HepG2 (cell line): Measurements from ENCODE around the gene TXNDC2. TPM values are rescaled to one million over a fixed set of nuclear protein-coding genes. Genes with fewer than 3 reads are reported as not detected.

Source experiments
- ATF7 ChIP-seq, 2 experiments: fragments of 450-650 bp in 1 of 2; sonication (generic) in 1 of 2; formaldehyde crosslinking in 1 of 2; IDR thresholded peaks; 2 replicates each; pipeline versions ENCODE4 v1.4.0 to v1.6.1; 2016 to 2020; ENCODE audit warnings: antibody characterized with exemption in 1 of 2, mild to moderate bottlenecking in 1 of 2, missing genetic modification reagents in 1 of 2
- BCL6 ChIP-seq: IDR thresholded peaks from 2 replicates; pipeline ENCODE4 v1.6.1; 2016; ENCODE audit warnings: missing genetic modification reagents, missing compliant biosample characterization
- EHMT2 ChIP-seq: fragments of 200-600 bp; sonication (generic); IDR thresholded peaks from 2 replicates; pipeline ENCODE4 v1.7.0; 2017; ENCODE audit warnings: antibody characterized with exemption, low read depth, low read length, borderline replicate concordance
- ETV5 ChIP-seq: IDR thresholded peaks from 2 replicates; pipeline ENCODE4 v1.6.1; 2018; ENCODE audit warnings: missing biosample characterization, missing genetic modification reagents, inconsistent platforms, borderline replicate concordance
- FOXA1 ChIP-seq, 2 experiments: fragments of 450-650 bp in 1 of 2; sonication (generic) in 1 of 2; formaldehyde crosslinking in 1 of 2; IDR thresholded peaks; 2 replicates each; pipeline versions ENCODE4 v1.4.0 to v1.6.1; 2016 to 2020; ENCODE audit warnings: missing genetic modification reagents in 1 of 2
- HNRNPLL ChIP-seq: fragments of 200-400 bp; formaldehyde crosslinking; IDR thresholded peaks from 2 replicates; pipeline ENCODE4 v1.6.1; 2017; ENCODE audit warnings: mild to moderate bottlenecking, low read depth, low read length; ENCODE audit not compliant: poor library complexity, severe bottlenecking
- MEIS1 ChIP-seq: sonication (generic); formaldehyde crosslinking; IDR thresholded peaks from 2 replicates; pipeline ENCODE4 v1.9.0; 2021; ENCODE audit warnings: mild to moderate bottlenecking, missing genetic modification reagents, moderate library complexity, borderline replicate concordance
- MIXL1 ChIP-seq: IDR thresholded peaks from 2 replicates; pipeline ENCODE4 v1.6.1; 2016
- RBM39 ChIP-seq: fragments of 200-400 bp; formaldehyde crosslinking; IDR thresholded peaks from one replicate; pipeline ENCODE4 v1.6.1; 2018; ENCODE audit warnings: antibody characterized with exemption, mild to moderate bottlenecking, low read depth, low read length; ENCODE audit not compliant: poor library complexity, severe bottlenecking
- SOX13 ChIP-seq, 3 experiments: fragments of 450-650 bp in 1 of 3; sonication (generic) in 1 of 3; formaldehyde crosslinking in 1 of 3; IDR thresholded peaks in 2 of 3; conservative IDR thresholded peaks in 1 of 3; 2 replicates each; pipeline versions ENCODE4 v1.5.0 to v1.6.1; 2016 to 2020; ENCODE audit warnings: antibody characterized with exemption in 1 of 3, mild to moderate bottlenecking in 1 of 3, missing compliant biosample characterization in 1 of 3, missing genetic modification reagents in 1 of 3, moderate library complexity in 1 of 3
- TCF7L2 ChIP-seq: IDR thresholded peaks from 2 replicates; pipeline ENCODE4 v1.6.1; 2011; ENCODE audit warnings: mild to moderate bottlenecking, low read depth, low read length, moderate library complexity
- THAP11 ChIP-seq: IDR thresholded peaks from 2 replicates; pipeline ENCODE4 v1.6.1; 2016; ENCODE audit warnings: missing biosample characterization, missing genetic modification reagents
- ZMYM3 ChIP-seq: sonication (generic); formaldehyde crosslinking; IDR thresholded peaks from 2 replicates; pipeline ENCODE4 v1.5.1; 2020; ENCODE audit warnings: mild to moderate bottlenecking, missing genetic modification reagents
- ZNF121 ChIP-seq: sonication (generic); formaldehyde crosslinking; IDR thresholded peaks from 2 replicates; pipeline ENCODE4 v1.5.0; 2020; ENCODE audit warnings: mild to moderate bottlenecking, missing genetic modification reagents
- ZNF343 ChIP-seq: sonication (generic); formaldehyde crosslinking; IDR thresholded peaks from 2 replicates; pipeline ENCODE4 v1.4.0; 2020; ENCODE audit warnings: mild to moderate bottlenecking, missing genetic modification reagents
- ZNF615 ChIP-seq: sonication (generic); formaldehyde crosslinking; IDR thresholded peaks from 2 replicates; pipeline ENCODE4 v1.5.0; 2020; ENCODE audit warnings: mild to moderate bottlenecking, missing genetic modification reagents, borderline replicate concordance
- polyA plus RNA-seq, 8 experiments: library from polyadenylated mRNA; depleted of rRNA in 3 of 8; stranded (reverse) in 7 of 8; unstranded in 1 of 8; fragments of >200 nt; fragmentation: Illumina TruSeq in 4 of 8; extraction: Trizol in 4 of 8; gene quantifications; 2 replicates each; pipeline versions ENCODE4 v1.2.1 to v1.2.3, GENCODE V29; 2011 to 2016; ENCODE audit warnings: low read depth in 4 of 8, missing spikeins in 1 of 8, mixed read lengths in 1 of 8; ENCODE audit not compliant: insufficient read depth in 1 of 8
- total RNA-seq, 5 experiments: library from RNA; depleted of rRNA; stranded (reverse); fragments of >200 nt; fragmentation: Illumina TruSeq; extraction: Trizol; gene quantifications; 2 replicates each; pipeline ENCODE4 v1.2.3, GENCODE V29; 2016; ENCODE audit warnings: low read depth in 1 of 5
- TF ChIP-seq, protein P1 (sequence below): IDR thresholded peaks from 2 replicates; pipeline ENCODE4 v1.6.1; 2016; ENCODE audit warnings: mild to moderate bottlenecking
- TF ChIP-seq, protein P2 (sequence below): sonication (generic); formaldehyde crosslinking; IDR thresholded peaks from 2 replicates; pipeline ENCODE4 v1.5.1; 2020; ENCODE audit warnings: mild to moderate bottlenecking, missing genetic modification reagents, borderline replicate concordance
- TF ChIP-seq, protein P3 (sequence below): sonication (generic); formaldehyde crosslinking; IDR thresholded peaks from 2 replicates; pipeline ENCODE4 v1.9.0; 2022; ENCODE audit warnings: low read depth, missing genetic modification reagents

The TXNDC2 gene
- total and polyA plus RNA-seq, 2 of the 13 experiments (the other 11 are each of a cell fraction or from before 2014, with no cell fraction given), result not detected

DNA sequence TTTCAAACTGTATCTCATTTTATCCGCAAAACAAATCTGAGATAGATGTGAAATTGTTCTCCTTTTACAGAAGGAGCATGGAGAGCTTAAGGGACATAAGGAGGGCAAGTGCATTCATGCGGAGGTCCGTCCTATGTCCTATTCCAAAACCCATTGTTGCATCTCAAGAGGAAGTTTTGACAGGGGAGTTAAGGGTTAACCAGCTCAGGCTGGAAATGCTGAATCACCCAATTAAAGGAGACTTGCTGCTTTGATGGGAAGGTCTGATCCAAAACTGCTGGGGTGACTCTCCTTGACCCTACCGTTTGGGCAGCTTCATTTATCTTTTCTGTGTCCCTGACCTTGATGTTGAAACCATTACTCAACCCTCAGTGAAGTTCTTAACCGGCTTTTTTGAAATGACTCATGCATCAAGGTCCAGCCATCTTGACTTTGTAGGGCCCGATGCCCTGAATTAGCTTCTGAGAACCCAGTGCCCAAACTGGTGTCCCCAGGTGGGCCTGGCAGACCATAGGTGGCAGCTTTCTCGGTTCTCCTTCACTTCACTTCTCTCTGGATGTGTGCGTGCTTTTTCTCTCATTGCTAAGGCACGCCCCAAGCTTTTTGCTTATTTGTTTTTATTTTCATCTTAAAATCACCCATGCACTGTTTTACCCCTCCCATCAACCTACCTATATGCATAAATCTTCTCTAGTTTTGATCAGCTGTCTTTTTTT, 15.9 kb upstream of the TXNDC2 start (continued):
- TF ChIP-seq, protein P1, sequence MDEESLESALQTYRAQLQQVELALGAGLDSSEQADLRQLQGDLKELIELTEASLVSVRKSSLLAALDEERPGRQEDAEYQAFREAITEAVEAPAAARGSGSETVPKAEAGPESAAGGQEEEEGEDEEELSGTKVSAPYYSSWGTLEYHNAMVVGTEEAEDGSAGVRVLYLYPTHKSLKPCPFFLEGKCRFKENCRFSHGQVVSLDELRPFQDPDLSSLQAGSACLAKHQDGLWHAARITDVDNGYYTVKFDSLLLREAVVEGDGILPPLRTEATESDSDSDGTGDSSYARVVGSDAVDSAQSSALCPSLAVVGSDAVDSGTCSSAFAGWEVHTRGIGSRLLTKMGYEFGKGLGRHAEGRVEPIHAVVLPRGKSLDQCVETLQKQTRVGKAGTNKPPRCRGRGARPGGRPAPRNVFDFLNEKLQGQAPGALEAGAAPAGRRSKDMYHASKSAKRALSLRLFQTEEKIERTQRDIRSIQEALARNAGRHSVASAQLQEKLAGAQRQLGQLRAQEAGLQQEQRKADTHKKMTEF (CRISPR knock-in tag), result peak; percentile 79
- TF ChIP-seq ATF7 (IDR thresholded peaks at IDR 0.05), result 0 out of 2 replicates have a peak, but pooled peaks have one; percentile 25
- TF ChIP-seq ATF7 (CRISPR knock-in tag; IDR thresholded peaks at IDR 0.05), result no peak
- TF ChIP-seq, protein P2, sequence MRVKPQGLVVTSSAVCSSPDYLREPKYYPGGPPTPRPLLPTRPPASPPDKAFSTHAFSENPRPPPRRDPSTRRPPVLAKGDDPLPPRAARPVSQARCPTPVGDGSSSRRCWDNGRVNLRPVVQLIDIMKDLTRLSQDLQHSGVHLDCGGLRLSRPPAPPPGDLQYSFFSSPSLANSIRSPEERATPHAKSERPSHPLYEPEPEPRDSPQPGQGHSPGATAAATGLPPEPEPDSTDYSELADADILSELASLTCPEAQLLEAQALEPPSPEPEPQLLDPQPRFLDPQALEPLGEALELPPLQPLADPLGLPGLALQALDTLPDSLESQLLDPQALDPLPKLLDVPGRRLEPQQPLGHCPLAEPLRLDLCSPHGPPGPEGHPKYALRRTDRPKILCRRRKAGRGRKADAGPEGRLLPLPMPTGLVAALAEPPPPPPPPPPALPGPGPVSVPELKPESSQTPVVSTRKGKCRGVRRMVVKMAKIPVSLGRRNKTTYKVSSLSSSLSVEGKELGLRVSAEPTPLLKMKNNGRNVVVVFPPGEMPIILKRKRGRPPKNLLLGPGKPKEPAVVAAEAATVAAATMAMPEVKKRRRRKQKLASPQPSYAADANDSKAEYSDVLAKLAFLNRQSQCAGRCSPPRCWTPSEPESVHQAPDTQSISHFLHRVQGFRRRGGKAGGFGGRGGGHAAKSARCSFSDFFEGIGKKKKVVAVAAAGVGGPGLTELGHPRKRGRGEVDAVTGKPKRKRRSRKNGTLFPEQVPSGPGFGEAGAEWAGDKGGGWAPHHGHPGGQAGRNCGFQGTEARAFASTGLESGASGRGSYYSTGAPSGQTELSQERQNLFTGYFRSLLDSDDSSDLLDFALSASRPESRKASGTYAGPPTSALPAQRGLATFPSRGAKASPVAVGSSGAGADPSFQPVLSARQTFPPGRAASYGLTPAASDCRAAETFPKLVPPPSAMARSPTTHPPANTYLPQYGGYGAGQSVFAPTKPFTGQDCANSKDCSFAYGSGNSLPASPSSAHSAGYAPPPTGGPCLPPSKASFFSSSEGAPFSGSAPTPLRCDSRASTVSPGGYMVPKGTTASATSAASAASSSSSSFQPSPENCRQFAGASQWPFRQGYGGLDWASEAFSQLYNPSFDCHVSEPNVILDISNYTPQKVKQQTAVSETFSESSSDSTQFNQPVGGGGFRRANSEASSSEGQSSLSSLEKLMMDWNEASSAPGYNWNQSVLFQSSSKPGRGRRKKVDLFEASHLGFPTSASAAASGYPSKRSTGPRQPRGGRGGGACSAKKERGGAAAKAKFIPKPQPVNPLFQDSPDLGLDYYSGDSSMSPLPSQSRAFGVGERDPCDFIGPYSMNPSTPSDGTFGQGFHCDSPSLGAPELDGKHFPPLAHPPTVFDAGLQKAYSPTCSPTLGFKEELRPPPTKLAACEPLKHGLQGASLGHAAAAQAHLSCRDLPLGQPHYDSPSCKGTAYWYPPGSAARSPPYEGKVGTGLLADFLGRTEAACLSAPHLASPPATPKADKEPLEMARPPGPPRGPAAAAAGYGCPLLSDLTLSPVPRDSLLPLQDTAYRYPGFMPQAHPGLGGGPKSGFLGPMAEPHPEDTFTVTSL (CRISPR knock-in tag), result peak; percentile 45; the same call in 1 of the 2 replicates
- TF ChIP-seq RBM39, result no peak
- peak; percentile 61 for TF ChIP-seq MIXL1 (CRISPR knock-in tag)
- TF ChIP-seq HNRNPLL, result no peak
- peak; percentile 79 for TF ChIP-seq THAP11 (CRISPR knock-in tag)
- peak; percentile 83 for TF ChIP-seq BCL6 (CRISPR knock-in tag)
- peak; percentile 61; the same call in 1 of the 2 replicates for TF ChIP-seq MEIS1 (CRISPR knock-in tag)
- TF ChIP-seq ZNF121 (CRISPR knock-in tag), result no peak
- TF ChIP-seq EHMT2, result peak; percentile 47; the same call in 1 of the 2 replicates
- TF ChIP-seq ZNF615 (CRISPR knock-in tag), result 0 out of 2 replicates have a peak, but pooled peaks have one; percentile 36
- TF ChIP-seq SOX13 (IDR thresholded peaks at IDR 0.05), result no peak
- peak in 1 of 2 experiments; percentile 86; a peak in 2 of 4 replicates for TF ChIP-seq SOX13 (CRISPR knock-in tag; conservative IDR thresholded peaks at IDR 0.05 in 1 of 2, IDR thresholded peaks at IDR 0.05 in 1 of 2)
- no peak for TF ChIP-seq ZNF343
- TF ChIP-seq ETV5 (CRISPR knock-in tag), result peak; percentile 46; the same call in 1 of the 2 replicates
- peak; percentile 76 for TF ChIP-seq TCF7L2
- TF ChIP-seq FOXA1 (IDR thresholded peaks at IDR 0.05), result no peak
- peak; percentile 63 for TF ChIP-seq FOXA1 (CRISPR knock-in tag; IDR thresholded peaks at IDR 0.05)
- TF ChIP-seq ZMYM3 (CRISPR knock-in tag), result peak; percentile 61; the same call in 1 of the 2 replicates
- TF ChIP-seq, protein P3, sequence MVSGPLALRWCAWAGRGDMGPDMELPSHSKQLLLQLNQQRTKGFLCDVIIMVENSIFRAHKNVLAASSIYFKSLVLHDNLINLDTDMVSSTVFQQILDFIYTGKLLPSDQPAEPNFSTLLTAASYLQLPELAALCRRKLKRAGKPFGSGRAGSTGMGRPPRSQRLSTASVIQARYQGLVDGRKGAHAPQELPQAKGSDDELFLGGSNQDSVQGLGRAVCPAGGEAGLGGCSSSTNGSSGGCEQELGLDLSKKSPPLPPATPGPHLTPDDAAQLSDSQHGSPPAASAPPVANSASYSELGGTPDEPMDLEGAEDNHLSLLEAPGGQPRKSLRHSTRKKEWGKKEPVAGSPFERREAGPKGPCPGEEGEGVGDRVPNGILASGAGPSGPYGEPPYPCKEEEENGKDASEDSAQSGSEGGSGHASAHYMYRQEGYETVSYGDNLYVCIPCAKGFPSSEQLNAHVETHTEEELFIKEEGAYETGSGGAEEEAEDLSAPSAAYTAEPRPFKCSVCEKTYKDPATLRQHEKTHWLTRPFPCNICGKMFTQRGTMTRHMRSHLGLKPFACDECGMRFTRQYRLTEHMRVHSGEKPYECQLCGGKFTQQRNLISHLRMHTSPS, result peak; percentile 59; the same call in 1 of the 2 replicates
